Vagina (tissue), 2 donors: ENCODE results near the gene HDAC8.

Source experiments
- CTCF ChIP-seq, 3 experiments: fragments of 450-650 bp in 2 of 3; fragments of 200-600 bp in 1 of 3; sonication (generic) in 1 of 3; IDR thresholded peaks; one replicate each; pipeline ENCODE4 v1.5.1; 2017 to 2019; ENCODE audit warnings: antibody characterized with exemption in 3 of 3, mild to moderate bottlenecking in 2 of 3, moderate library complexity in 2 of 3
- POLR2A ChIP-seq, 2 donors: fragments of 450-650 bp; IDR thresholded peaks; one replicate each; pipeline ENCODE4 v1.6.1; 2017; ENCODE audit warnings: antibody characterized with exemption in 2 of 2, mild to moderate bottlenecking in 2 of 2, moderate library complexity in 2 of 2

DNA sequence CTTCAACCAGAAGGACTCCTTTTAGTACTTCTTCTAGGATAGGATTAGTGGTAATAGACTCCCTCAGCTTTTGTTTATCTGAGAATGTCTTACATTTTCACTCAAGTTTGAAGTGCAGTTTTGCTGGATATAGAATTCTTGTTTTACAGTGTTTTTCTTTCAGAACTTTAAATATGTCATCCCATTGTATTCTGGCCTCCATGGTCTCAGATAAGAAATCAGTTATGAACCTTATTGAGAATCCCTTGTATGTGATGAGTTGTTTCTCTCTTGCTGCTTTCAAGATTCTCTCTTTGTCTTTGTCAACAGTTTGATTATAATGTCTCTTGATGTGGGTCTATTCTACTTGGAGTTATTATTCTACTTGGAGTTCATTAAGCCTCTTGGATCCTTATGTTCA is 150.8 kb downstream of the HDAC8 start:
- no peak for TF ChIP-seq CTCF (IDR thresholded peaks at IDR 0.05)
- TF ChIP-seq POLR2A (IDR thresholded peaks at IDR 0.05), result no peak
